OCI-LY7 (cell line): ENCODE measurements around the gene CCDC187.

Source experiments
- CTCF ChIP-seq: fragments of 200-600 bp; sonication (generic); conservative IDR thresholded peaks from 2 replicates; pipeline ENCODE4 v1.5.1; 2014; ENCODE audit warnings: mild to moderate bottlenecking, antibody characterized with exemption, low read length, moderate library complexity, mixed read lengths
- EZH2phosphoT487 ChIP-seq: fragments of 200-600 bp; sonication (generic); IDR thresholded peaks from 2 replicates; pipeline ENCODE4 v1.6.1; 2018; ENCODE audit warnings: low read depth, borderline replicate concordance, mild to moderate bottlenecking, mixed run types, antibody characterized with exemption, low read length, moderate library complexity, mixed read lengths

GRCh38 chr9:136332482-136332983 lies 28.6 kb upstream of the CCDC187 start:
- TF ChIP-seq CTCF (no peak), EZH2phosphoT487 (no peak)
